Measurements from ENCODE around the gene BMP7.

Gene BMP7

DNA sequence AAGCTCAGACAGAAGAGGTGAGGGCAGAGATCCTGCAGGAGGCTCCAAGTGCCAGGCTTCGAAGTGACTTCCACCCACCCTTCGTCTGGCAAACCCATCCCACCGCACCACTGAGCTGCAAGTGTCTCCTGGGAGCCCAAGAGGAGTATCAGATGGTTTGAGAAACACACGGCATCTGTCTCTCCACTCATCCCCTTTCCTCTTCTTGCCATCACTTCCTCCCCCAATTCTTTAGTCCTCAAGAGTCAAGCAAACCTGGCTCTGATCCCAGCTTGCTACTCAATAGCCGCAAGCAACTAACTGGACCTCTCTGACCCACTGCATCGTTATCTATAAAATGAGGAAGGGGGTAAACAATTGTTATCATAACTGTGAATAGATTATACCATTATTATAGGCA lies 142.1 kb downstream of the BMP7 start:
- no peak for DNase-seq (ENCODE audit: low read depth)

DNA sequence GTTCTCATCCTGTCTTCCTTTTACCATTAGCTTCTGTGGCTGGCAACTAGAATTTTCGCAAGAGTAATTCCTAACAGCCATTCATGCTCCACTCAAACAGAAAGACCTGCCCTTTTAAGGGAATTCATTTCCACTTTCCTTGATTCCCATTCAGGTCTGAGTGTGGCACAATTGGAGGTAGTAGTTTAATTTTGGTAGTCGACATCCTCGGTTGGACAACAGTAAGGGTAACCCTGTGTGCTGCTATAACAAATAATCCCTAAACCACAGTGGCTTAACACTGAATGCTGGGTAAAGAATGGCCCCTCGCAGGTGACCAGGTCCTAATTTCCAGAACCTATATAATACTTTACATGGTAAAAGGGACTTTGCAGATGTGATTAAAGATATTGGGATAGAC lies 142.9 kb downstream of the BMP7 start:
- DNase-seq (ENCODE audit: low read depth) = no peak

DNA sequence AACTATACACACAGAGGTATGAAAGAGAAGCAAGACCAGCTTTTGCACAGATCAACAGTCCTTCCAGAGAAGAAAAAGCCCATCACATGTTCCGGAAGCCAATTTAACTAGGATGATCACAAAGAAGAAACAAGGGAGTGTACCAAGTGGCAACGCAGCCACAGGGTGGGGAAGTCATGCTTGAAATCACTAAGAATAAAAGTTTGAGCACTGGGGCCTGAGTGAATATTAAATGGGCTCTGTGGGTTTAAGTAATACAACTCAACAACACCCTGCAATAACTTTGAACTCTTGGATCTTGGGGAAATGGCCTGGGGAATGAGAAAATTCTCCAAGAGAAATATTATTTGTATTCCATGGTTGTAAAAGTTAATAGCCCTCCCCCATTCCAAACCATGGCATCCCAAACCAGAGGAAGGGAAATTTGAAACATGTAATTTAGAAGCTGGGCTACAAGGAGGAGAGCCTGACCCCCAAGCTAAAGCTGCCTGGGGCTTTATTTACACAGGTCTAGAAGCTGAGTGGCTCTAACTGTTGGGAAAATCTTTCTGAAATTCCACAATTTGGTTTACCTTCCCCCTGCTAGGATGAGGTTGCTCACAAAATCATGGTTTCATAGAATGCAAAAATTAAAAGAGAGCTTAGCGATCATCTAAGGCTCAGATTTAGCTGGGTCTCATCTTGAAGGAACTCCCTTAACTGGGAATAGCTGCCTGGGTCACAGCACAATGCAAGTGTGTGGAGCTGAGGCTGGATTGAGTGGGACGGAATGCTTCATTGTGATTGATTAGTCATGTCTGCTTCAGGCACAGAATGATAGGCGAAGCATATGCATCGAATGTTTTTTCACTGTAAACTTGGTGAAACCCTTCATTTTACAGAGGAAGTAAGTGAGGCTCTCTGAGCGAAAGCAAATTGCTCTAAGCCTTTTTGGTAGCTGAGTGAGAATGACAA lies 143.6 kb downstream of the BMP7 start:
- no peak for DNase-seq (ENCODE audit: low read depth)

DNA sequence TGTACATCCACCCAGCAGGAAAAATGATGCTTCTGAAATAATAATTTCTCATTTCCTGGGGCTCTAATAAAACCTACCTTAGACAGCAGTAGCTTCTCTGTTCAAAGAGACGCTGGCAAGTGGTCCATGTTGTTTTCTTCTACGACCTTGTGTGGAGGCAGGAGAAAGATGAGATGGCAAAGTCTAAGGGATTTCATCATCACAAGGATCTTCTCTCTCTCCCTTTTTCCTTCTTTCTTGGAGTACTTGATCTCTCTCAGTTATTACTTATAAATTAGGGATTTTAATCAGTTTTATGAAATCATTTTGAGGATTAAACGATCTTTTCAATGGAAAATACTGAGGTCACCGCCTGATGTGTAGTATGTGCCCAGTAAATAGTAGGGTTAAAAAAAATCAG lies 147.5 kb downstream of the BMP7 start:
- no peak for DNase-seq (ENCODE audit: low read depth)

Measured in stimulated activated CD8-positive, alpha-beta memory T cell treated with anti-CD3 and anti-CD28 coated beads, Interleukin-12 subunit alpha, Interleukin-12 subunit beta, amount 100 ng/mL, for 1 hour (primary cell).